Brain microvascular endothelial cell (primary cell): ENCODE measurements around the gene TELO2.

Source experiments
- DNase-seq: peaks from one replicate; pipeline ENCODE4 v3.0.0-alpha.2; 2020
- H3K27ac ChIP-seq: fragments of 250-450 bp; sonication (Bioruptor Pico); 2 replicates; pipeline ENCODE4 v1.5.1; 2020; ENCODE audit warnings: mild to moderate bottlenecking, moderate library complexity
- H3K27me3 ChIP-seq: fragments of 250-450 bp; sonication (Bioruptor Pico); replicated peaks from 2 replicates; pipeline ENCODE4 v1.5.1; 2020; ENCODE audit warnings: mild to moderate bottlenecking
- H3K36me3 ChIP-seq: fragments of 250-450 bp; sonication (Bioruptor Pico); replicated peaks from 2 replicates; pipeline ENCODE4 v1.5.1; 2020; ENCODE audit warnings: mild to moderate bottlenecking
- H3K4me3 ChIP-seq: 2 replicates; pipeline ENCODE4 v1.5.1; 2011; ENCODE audit warnings: low read depth, mild to moderate bottlenecking, control low read depth, low read length, moderate library complexity
- CTCF ChIP-seq: IDR thresholded peaks from 2 replicates; pipeline ENCODE4 v1.5.1; 2011; ENCODE audit warnings: low read depth, mild to moderate bottlenecking, moderate library complexity, low read length, control low read depth, inconsistent platforms; ENCODE audit errors: missing control alignments
- in situ Hi-C: cut with HindIII; loops from 2 replicates; pipeline ENCODE4 v1.10.0; 2017; ENCODE audit warnings: low sequenced_read_pairs, low pct_ligation_motif_present

The TELO2 gene

GRCh38 chr16:1538804-1539520 is 45.8 kb downstream of the TELO2 start:
- Histone ChIP-seq H3K36me3 (peaks cover 46% of the 10 kb centered on the region), H3K4me3 (no peak overlapping the region), H3K27ac (no peak overlapping the region), H3K27me3 (no peaks in the 10 kb centered on the region)
- DNase-seq = no peak
- TF ChIP-seq CTCF = no peak
- in situ Hi-C loops = no loop called here

GRCh38 chr16:1539720-1540555 is 46.8 kb downstream of the TELO2 start:
- H3K36me3 ChIP-seq = peaks cover 46% of the 10 kb centered on the region
- H3K27ac ChIP-seq = no peak overlapping the region
- no peak for DNase-seq
- H3K4me3 ChIP-seq = no peak overlapping the region
- no peaks in the 10 kb centered on the region for H3K27me3 ChIP-seq
- in situ Hi-C loops = no loop called here
- no peak for TF ChIP-seq CTCF

GRCh38 chr16:1540556-1540855 is 47.3 kb downstream of the TELO2 start:
- H3K27ac ChIP-seq = no peak overlapping the region
- TF ChIP-seq CTCF = no peak

GRCh38 chr16:1541293-1542165 is 48.4 kb downstream of the TELO2 start:
- peaks cover 38% of the 10 kb centered on the region for H3K36me3 ChIP-seq
- DNase-seq = no peak
- in situ Hi-C loops = no loop called here
- no peaks in the 10 kb centered on the region for H3K27me3 ChIP-seq
- no peak overlapping the region for H3K27ac ChIP-seq
- no peak overlapping the region for H3K4me3 ChIP-seq
- no peak for TF ChIP-seq CTCF

More at GRCh38 chr16:1540556-1540855, 47.3 kb downstream of the TELO2 start:
- DNase-seq = no peak
- in situ Hi-C loops = no loop called here
- peaks cover 46% of the 10 kb centered on the region for H3K36me3 ChIP-seq
- no peak overlapping the region for H3K4me3 ChIP-seq
- no peaks in the 10 kb centered on the region for H3K27me3 ChIP-seq

- Histone ChIP-seq H3K27me3 (no peaks in the 10 kb centered on the region), H3K36me3 (peaks cover 32% of the 10 kb centered on the region), H3K27ac (no peak overlapping the region), H3K4me3 (no peak overlapping the region)
- no peak for DNase-seq
- in situ Hi-C loops = no loop called here
- no peak for TF ChIP-seq CTCF
Observed at GRCh38 chr16:1542166-1542500, 49.0 kb downstream of the TELO2 start.
